ENCODE results near the gene BMERB1. TPM values are rescaled to one million over a fixed set of nuclear protein-coding genes. Genes with fewer than 3 reads are reported as not detected.
"Not testable (repeated sequence)": the region's sequence is repeated elsewhere in the genome, so short reads cannot be mapped to it uniquely, and the experiment has no call there.

BMERB1 gene
- total RNA-seq, 1 donor from 2014 or later: 47.9 TPM

DNA sequence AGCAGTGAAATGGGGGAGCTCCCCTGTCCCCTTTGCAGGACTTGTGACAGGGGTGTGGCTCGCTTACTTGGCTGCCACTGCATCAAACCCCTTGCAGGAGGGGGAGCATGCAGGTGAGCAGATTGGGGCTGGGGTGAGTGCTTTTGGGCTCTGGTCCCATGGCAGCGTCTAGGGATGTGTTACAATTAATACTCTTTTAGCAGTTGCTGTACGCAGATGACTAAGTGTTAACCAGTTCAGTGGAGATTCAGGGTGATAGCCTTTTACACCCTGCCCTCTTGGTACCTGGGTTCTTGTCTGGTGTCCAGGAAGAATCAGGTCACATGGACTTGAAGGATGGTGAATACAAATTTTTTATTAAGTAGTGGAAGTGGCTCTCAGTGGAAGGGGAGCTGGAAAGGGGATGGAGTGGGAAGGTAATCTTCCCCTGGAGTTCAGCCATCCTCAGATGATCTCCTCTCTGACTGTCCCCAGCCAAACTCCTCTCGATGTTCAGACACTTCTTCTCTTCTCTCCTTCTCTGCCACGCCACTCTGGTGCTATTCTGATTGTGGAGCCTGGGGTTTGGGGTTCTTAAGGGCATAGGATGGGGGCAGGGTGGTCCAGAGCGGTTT, 108.5 kb downstream of the BMERB1 start:
- no peaks in the 10 kb centered on the region for H3K9me3 Mint-ChIP-seq (ENCODE audit: unreplicated experiment)
- peaks cover 7% of the 10 kb centered on the region for H3K36me3 Mint-ChIP-seq (ENCODE audit: unreplicated experiment)
- no peak overlapping the region for H3K4me3 Mint-ChIP-seq (ENCODE audit: unreplicated experiment)
- DNase-seq (ENCODE audit: extremely low spot score, unreplicated experiment): no peak
- H3K4me1 Mint-ChIP-seq (ENCODE audit: unreplicated experiment): no peaks in the 10 kb centered on the region
- no peaks in the 10 kb centered on the region for H3K27me3 Mint-ChIP-seq (ENCODE audit: unreplicated experiment)
- H3K27ac Mint-ChIP-seq (ENCODE audit: unreplicated experiment): no peak overlapping the region
- TF ChIP-seq, protein P1, sequence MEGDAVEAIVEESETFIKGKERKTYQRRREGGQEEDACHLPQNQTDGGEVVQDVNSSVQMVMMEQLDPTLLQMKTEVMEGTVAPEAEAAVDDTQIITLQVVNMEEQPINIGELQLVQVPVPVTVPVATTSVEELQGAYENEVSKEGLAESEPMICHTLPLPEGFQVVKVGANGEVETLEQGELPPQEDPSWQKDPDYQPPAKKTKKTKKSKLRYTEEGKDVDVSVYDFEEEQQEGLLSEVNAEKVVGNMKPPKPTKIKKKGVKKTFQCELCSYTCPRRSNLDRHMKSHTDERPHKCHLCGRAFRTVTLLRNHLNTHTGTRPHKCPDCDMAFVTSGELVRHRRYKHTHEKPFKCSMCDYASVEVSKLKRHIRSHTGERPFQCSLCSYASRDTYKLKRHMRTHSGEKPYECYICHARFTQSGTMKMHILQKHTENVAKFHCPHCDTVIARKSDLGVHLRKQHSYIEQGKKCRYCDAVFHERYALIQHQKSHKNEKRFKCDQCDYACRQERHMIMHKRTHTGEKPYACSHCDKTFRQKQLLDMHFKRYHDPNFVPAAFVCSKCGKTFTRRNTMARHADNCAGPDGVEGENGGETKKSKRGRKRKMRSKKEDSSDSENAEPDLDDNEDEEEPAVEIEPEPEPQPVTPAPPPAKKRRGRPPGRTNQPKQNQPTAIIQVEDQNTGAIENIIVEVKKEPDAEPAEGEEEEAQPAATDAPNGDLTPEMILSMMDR (IDR thresholded peaks at IDR 0.05): no peak

DNA sequence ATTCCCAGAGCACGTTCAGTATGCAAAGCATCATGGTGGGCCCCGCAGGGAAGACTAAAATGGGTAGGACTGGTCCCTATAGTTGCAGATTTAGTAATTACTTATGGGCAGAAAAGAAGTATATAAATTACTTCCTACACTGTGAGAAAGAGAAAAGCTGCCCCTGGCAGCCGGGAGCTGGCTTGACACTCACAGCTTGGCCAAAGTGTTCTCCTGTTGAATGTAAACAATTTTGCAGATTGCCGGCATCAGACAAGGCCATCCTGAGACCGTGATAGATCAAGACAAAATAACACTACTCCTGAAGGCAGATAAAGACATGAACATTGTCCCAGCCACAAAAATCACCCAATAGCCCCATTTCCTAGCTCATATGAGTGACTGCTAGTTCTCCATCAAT, 110.0 kb downstream of the BMERB1 start:
- no peaks in the 10 kb centered on the region for H3K27me3 Mint-ChIP-seq (ENCODE audit: unreplicated experiment)
- H3K9me3 Mint-ChIP-seq (ENCODE audit: unreplicated experiment): no peaks in the 10 kb centered on the region
- TF ChIP-seq, protein P1 (IDR thresholded peaks at IDR 0.05): no peak
- H3K27ac Mint-ChIP-seq (ENCODE audit: unreplicated experiment): no peak overlapping the region
- peaks cover 5% of the 10 kb centered on the region for H3K36me3 Mint-ChIP-seq (ENCODE audit: unreplicated experiment)
- no peak overlapping the region for H3K4me3 Mint-ChIP-seq (ENCODE audit: unreplicated experiment)
- no peak for DNase-seq (ENCODE audit: extremely low spot score, unreplicated experiment)
- H3K4me1 Mint-ChIP-seq (ENCODE audit: unreplicated experiment): no peaks in the 10 kb centered on the region

DNA sequence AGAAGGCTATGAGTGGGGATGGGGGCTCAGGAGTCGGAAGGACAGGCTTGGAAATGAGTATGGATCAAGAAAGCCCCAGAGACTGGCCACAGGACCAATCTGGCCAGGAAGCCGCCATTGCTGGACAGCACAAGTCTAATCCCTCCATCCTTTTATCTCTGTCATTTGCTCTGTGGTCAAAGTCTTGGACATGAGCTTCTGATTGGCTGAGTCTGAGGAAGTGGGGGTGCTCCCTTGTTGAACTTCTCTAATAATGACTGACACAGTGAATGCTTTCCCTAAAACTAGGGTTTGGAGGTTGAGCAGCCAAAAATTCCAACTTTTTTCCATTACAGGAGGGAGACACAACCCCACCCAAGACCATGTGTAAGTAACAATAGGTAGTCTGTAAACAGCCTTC, 111.2 kb downstream of the BMERB1 start:
- Mint-ChIP-seq H3K4me3 (ENCODE audit: unreplicated experiment) (no peak overlapping the region), H3K27ac (ENCODE audit: unreplicated experiment) (no peak overlapping the region), H3K36me3 (ENCODE audit: unreplicated experiment) (peaks cover 5% of the 10 kb centered on the region), H3K27me3 (ENCODE audit: unreplicated experiment) (no peaks in the 10 kb centered on the region), H3K9me3 (ENCODE audit: unreplicated experiment) (no peaks in the 10 kb centered on the region), H3K4me1 (ENCODE audit: unreplicated experiment) (no peaks in the 10 kb centered on the region)
- TF ChIP-seq, protein P1 (IDR thresholded peaks at IDR 0.05): no peak
- DNase-seq (ENCODE audit: extremely low spot score, unreplicated experiment): no peak

DNA sequence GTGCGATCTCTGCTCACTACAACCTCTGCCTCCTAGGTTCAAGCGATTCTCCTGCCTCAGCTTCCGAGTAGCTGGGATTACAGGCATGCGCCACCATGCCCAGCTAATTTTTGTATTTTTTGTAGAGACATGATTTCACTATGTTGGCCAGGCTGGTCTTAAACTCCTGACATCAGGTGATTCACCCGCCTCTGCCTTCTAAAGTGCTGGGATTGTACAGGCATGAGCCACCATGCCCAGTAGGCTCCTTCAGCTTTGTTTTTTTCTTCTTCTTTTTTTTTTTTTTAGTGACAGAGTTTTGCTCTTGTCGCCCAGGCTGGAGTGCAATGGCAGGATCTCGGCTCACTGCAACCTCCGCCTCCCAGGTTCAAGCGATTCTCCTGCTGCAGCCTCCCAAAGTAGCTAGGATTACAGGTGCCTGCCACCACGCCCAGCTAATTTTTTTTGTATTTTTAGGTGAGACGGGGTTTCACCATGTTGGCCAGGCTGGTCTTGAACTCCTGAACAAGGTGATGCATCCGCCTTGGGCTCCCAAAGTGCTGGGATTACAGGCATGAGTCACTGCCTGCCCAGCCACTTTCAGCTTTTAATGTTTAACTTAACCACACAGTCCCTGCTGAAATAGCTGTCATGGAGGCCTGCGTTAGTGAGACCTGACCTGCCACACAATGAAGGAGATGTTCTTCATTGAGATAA, 112.8 kb downstream of the BMERB1 start:
- H3K4me1 Mint-ChIP-seq (ENCODE audit: unreplicated experiment); H3K27ac Mint-ChIP-seq (ENCODE audit: unreplicated experiment); H3K27me3 Mint-ChIP-seq (ENCODE audit: unreplicated experiment); H3K9me3 Mint-ChIP-seq (ENCODE audit: unreplicated experiment); DNase-seq (ENCODE audit: extremely low spot score, unreplicated experiment); H3K36me3 Mint-ChIP-seq (ENCODE audit: unreplicated experiment); H3K4me3 Mint-ChIP-seq (ENCODE audit: unreplicated experiment): not testable (repeated sequence)

DNA sequence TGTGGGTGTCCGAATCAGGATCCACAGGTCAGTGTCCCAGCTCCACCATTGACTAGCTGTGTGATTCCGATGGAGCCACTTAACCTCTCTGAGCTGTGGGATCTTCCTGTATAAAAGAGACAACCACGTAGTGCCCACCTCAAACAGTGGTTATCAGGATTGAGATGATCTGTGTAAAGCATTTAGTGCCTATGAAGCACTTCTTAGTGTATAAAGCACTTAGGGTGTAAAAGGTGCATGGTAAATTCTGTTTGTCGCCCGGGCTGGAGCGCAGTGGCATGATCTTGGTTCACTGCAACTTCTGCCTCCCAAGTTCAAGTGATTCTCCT, 113.3 kb downstream of the BMERB1 start:
- no peaks in the 10 kb centered on the region for H3K27me3 Mint-ChIP-seq (ENCODE audit: unreplicated experiment)
- H3K9me3 Mint-ChIP-seq (ENCODE audit: unreplicated experiment): no peaks in the 10 kb centered on the region
- H3K4me3 Mint-ChIP-seq (ENCODE audit: unreplicated experiment): no peak overlapping the region
- peaks cover 2% of the 10 kb centered on the region for H3K4me1 Mint-ChIP-seq (ENCODE audit: unreplicated experiment)
- DNase-seq (ENCODE audit: extremely low spot score, unreplicated experiment): no peak
- TF ChIP-seq, protein P1 (IDR thresholded peaks at IDR 0.05): no peak
- no peak overlapping the region for H3K27ac Mint-ChIP-seq (ENCODE audit: unreplicated experiment)
- peaks cover 2% of the 10 kb centered on the region for H3K36me3 Mint-ChIP-seq (ENCODE audit: unreplicated experiment)
